Mucosa of descending colon (tissue), 3 donors: ENCODE data around the gene DSP. TPM values are rescaled to one million over a fixed set of nuclear protein-coding genes. Genes with fewer than 3 reads are reported as not detected.

Source experiments
- ATAC-seq: fragments of 200-7000 bp; cut with Tn5 transposase; one replicate; pipeline ENCODE4 v1.9.1; 2020; ENCODE audit warnings: mild to moderate bottlenecking, moderate library complexity
- DNase-seq, 3 donors: peaks; one replicate each; pipeline ENCODE4 v3.0.0-alpha.2; 2020
- H3K36me3 ChIP-seq: fragments of 200-600 bp; one replicate; pipeline ENCODE4 v1.8.0; 2021; ENCODE audit warnings: low read depth, mild to moderate bottlenecking
- H3K4me1 ChIP-seq: fragments of 200-600 bp; one replicate; pipeline ENCODE4 v1.8.0; 2021; ENCODE audit warnings: low read depth, mild to moderate bottlenecking
- H3K4me3 ChIP-seq: fragments of 200-600 bp; one replicate; pipeline ENCODE4 v1.8.0; 2021; ENCODE audit warnings: mild to moderate bottlenecking
- H3K9me3 ChIP-seq: fragments of 200-600 bp; one replicate; pipeline ENCODE4 v1.8.0; 2021; ENCODE audit warnings: mild to moderate bottlenecking
- CTCF ChIP-seq: fragments of 200-600 bp; IDR thresholded peaks from one replicate; pipeline ENCODE4 v1.8.0; 2022; ENCODE audit warnings: antibody characterized with exemption, mild to moderate bottlenecking
- intact Hi-C, 2 donors: fragments of 100-400 bp; cut with DNase I in 1 of 2; cut with micrococcal nuclease in 1 of 2; formaldehyde crosslinking; loops; one replicate each; pipeline versions ENCODE4 v1.11.0 to v1.11.1; 2022; cut with DNase I, micrococcal nuclease
- total RNA-seq, 3 donors: library from RNA; stranded (reverse); fragmentation: NEBNext Ultra II Directional in 2 of 3; extraction: Animal tissue kit (Norgen Biotek cat#: 25700) in 2 of 3; gene quantifications; one replicate each; pipeline versions ENCODE4 v1.2.1 to v1.2.4, GENCODE V29; 2021 to 2023
- donor health status: DM: no; HTN: no; CAD: no; lungs with moderate emphysema.
- donor health status: DM: no; HTN: no; CAD: no.
- donor health status: DM: no; HTN: yes; CAD: no.

The DSP gene
- total RNA-seq, 3 donors from 2014 or later: 85.2 to 265 (median 177) TPM

- Histone ChIP-seq H3K9me3 (no peaks in the 10 kb centered on the region), H3K36me3 (no peaks in the 10 kb centered on the region), H3K4me1 (no peaks in the 10 kb centered on the region), H3K4me3 (no peak overlapping the region)
- ATAC-seq (no peak), DNase-seq (no peak)
- intact Hi-C loops: no loop called here
- no peak for TF ChIP-seq CTCF
Measured at GRCh38 chr6:7513529-7513928, 27.9 kb upstream of the DSP start.

- ATAC-seq: no peak
- no peak for TF ChIP-seq CTCF
- no peaks in the 10 kb centered on the region for H3K4me1 ChIP-seq
- DNase-seq: no peak
- no peaks in the 10 kb centered on the region for H3K36me3 ChIP-seq
- intact Hi-C loops: no loop called here
- no peak overlapping the region for H3K4me3 ChIP-seq
- H3K9me3 ChIP-seq: no peaks in the 10 kb centered on the region
Measured at GRCh38 chr6:7515363-7515762, 26.1 kb upstream of the DSP start.

- intact Hi-C loops: no loop called here
- Histone ChIP-seq H3K4me3 (no peak overlapping the region), H3K36me3 (no peaks in the 10 kb centered on the region), H3K4me1 (no peaks in the 10 kb centered on the region), H3K9me3 (no peaks in the 10 kb centered on the region)
- DNase-seq (no peak), ATAC-seq (no peak)
- TF ChIP-seq CTCF: no peak
Measured at GRCh38 chr6:7518877-7519276, 22.6 kb upstream of the DSP start.

- TF ChIP-seq CTCF: no peak
- Histone ChIP-seq H3K4me1 (no peaks in the 10 kb centered on the region), H3K4me3 (no peak overlapping the region), H3K9me3 (no peaks in the 10 kb centered on the region), H3K36me3 (no peaks in the 10 kb centered on the region)
- ATAC-seq: no peak
- no peak for DNase-seq
- intact Hi-C loops: no loop called here
Measured at GRCh38 chr6:7522873-7523272, 18.6 kb upstream of the DSP start.

- Histone ChIP-seq H3K9me3 (no peaks in the 10 kb centered on the region), H3K4me3 (no peak overlapping the region), H3K36me3 (no peaks in the 10 kb centered on the region), H3K4me1 (no peaks in the 10 kb centered on the region)
- DNase-seq (no peak), ATAC-seq (no peak)
- intact Hi-C loops: no loop called here
- TF ChIP-seq CTCF: no peak
Measured at GRCh38 chr6:7523922-7524321, 17.5 kb upstream of the DSP start.

- ATAC-seq: no peak
- Histone ChIP-seq H3K9me3 (no peaks in the 10 kb centered on the region), H3K4me3 (no peak overlapping the region), H3K36me3 (no peaks in the 10 kb centered on the region), H3K4me1 (no peaks in the 10 kb centered on the region)
- intact Hi-C loops: no loop called here
- no peak for TF ChIP-seq CTCF
- DNase-seq: no peak
Measured at GRCh38 chr6:7526755-7527154, 14.7 kb upstream of the DSP start.
